HepG2 (cell line): ENCODE data around the gene CD2AP. TPM values are rescaled to one million over a fixed set of nuclear protein-coding genes. Genes with fewer than 3 reads are reported as not detected.

Source experiments
- ATF2 ChIP-seq: sonication (generic); formaldehyde crosslinking; IDR thresholded peaks from 2 replicates; pipeline ENCODE4 v1.4.0; 2020; ENCODE audit warnings: missing genetic modification reagents
- CSRNP2 ChIP-seq: sonication (generic); formaldehyde crosslinking; conservative IDR thresholded peaks from 2 replicates; pipeline ENCODE4 v1.8.0; 2022; ENCODE audit warnings: low read depth, missing genetic modification reagents
- FUBP1 ChIP-seq: sonication (generic); formaldehyde crosslinking; IDR thresholded peaks from 2 replicates; pipeline ENCODE4 v1.5.1; 2020; ENCODE audit warnings: missing genetic modification reagents, mild to moderate bottlenecking, borderline replicate concordance
- GPBP1L1 ChIP-seq: sonication (generic); formaldehyde crosslinking; IDR thresholded peaks from 2 replicates; pipeline ENCODE4 v1.5.0; 2020; ENCODE audit warnings: mild to moderate bottlenecking, missing genetic modification reagents
- MNT ChIP-seq: fragments of 450-650 bp; IDR thresholded peaks from 2 replicates; pipeline ENCODE4 v1.6.1; 2016
- SAP130 ChIP-seq: IDR thresholded peaks from 2 replicates; pipeline ENCODE4 v1.6.1; 2016; ENCODE audit warnings: low read depth
- TCF7 ChIP-seq: sonication (generic); IDR thresholded peaks from 2 replicates; pipeline ENCODE4 v1.6.1; 2016; ENCODE audit warnings: antibody characterized with exemption, low read depth
- TFDP1 ChIP-seq: IDR thresholded peaks from 2 replicates; pipeline ENCODE4 v1.6.1; 2016; ENCODE audit warnings: missing compliant biosample characterization, missing genetic modification reagents, borderline replicate concordance
- ZBTB25 ChIP-seq: IDR thresholded peaks from 2 replicates; pipeline ENCODE4 v1.6.1; 2018; ENCODE audit warnings: missing genetic modification reagents
- ZBTB38 ChIP-seq: sonication (generic); formaldehyde crosslinking; IDR thresholded peaks from 2 replicates; pipeline ENCODE4 v1.5.1; 2020; ENCODE audit warnings: mild to moderate bottlenecking, missing genetic modification reagents
- polyA plus RNA-seq, 8 experiments: library from polyadenylated mRNA; depleted of rRNA in 3 of 8; stranded (reverse) in 7 of 8; unstranded in 1 of 8; fragments of >200 nt; fragmentation: Illumina TruSeq in 4 of 8; extraction: Trizol in 4 of 8; gene quantifications; 2 replicates each; pipeline versions ENCODE4 v1.2.1 to v1.2.3, GENCODE V29; 2011 to 2016; ENCODE audit warnings: low read depth in 4 of 8, missing spikeins in 1 of 8, mixed read lengths in 1 of 8; ENCODE audit not compliant: insufficient read depth in 1 of 8
- total RNA-seq, 5 experiments: library from RNA; depleted of rRNA; stranded (reverse); fragments of >200 nt; fragmentation: Illumina TruSeq; extraction: Trizol; gene quantifications; 2 replicates each; pipeline ENCODE4 v1.2.3, GENCODE V29; 2016; ENCODE audit warnings: low read depth in 1 of 5
- TF ChIP-seq, protein P1 (sequence below): sonication (generic); formaldehyde crosslinking; IDR thresholded peaks from 2 replicates; pipeline ENCODE4 v1.8.0; 2022; ENCODE audit warnings: mild to moderate bottlenecking, missing genetic modification reagents, moderate library complexity
- TF ChIP-seq, protein P2 (sequence below): sonication (generic); formaldehyde crosslinking; IDR thresholded peaks from 2 replicates; pipeline ENCODE4 v1.8.0; 2022; ENCODE audit warnings: mild to moderate bottlenecking, missing genetic modification reagents; ENCODE audit not compliant: insufficient replicate concordance

The CD2AP gene
- total and polyA plus RNA-seq, 2 of the 13 experiments (the other 11 are each of a cell fraction or from before 2014, with no cell fraction given) = 8.6 to 31.9 TPM

DNA sequence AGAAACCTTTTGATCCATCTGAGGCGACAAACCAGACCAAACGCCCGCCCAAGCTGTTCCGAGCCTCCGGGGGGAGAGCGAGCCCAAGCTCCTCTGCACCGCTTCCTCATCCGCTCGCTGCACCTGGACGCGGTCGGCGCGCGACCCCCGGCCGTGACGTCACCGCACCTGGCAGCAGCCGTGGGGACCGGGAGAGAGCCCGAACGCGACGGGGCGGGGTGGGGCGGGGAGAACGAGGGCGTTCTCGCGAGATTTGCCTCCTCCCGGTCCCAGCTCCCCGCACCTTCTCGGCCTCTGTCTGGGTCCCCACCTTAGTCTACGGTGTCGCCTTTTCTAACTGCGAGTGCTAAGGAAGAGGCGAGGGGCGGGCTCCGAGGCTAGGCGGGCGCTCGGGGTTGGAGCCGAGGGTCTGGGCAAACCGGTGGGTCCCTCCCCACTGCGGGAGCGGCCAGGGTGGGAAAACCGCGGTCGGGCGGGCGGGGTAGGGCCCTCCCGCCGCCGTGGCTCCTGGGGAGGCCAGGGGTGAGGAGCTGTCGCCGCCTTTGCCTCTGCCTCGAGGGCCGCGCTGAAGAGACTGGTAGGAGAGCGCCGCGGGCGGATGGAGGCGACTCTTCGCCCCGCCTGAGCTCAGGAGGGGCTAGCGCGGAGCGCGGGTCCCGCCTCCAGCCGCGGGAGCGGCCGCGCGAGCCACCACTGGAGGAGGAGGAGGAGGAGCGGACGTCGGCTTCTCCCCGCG, at the start of gene CD2AP (continued):
- TF ChIP-seq TCF7 (no peak), CSRNP2 (CRISPR knock-in tag) (peak; percentile 62; the same call in 1 of the 2 replicates), ZBTB25 (CRISPR knock-in tag) (peak; percentile 58; the same call in 1 of the 2 replicates), ZBTB38 (CRISPR knock-in tag) (peak; percentile 15; the same call in 1 of the 2 replicates), FUBP1 (CRISPR knock-in tag) (no peak), GPBP1L1 (CRISPR knock-in tag) (no peak), MNT (no peak), ATF2 (CRISPR knock-in tag) (peak; percentile 97), TFDP1 (peak; percentile 54; the same call in 1 of the 2 replicates), SAP130 (CRISPR knock-in tag) (peak; percentile 86)
- TF ChIP-seq, protein P1, sequence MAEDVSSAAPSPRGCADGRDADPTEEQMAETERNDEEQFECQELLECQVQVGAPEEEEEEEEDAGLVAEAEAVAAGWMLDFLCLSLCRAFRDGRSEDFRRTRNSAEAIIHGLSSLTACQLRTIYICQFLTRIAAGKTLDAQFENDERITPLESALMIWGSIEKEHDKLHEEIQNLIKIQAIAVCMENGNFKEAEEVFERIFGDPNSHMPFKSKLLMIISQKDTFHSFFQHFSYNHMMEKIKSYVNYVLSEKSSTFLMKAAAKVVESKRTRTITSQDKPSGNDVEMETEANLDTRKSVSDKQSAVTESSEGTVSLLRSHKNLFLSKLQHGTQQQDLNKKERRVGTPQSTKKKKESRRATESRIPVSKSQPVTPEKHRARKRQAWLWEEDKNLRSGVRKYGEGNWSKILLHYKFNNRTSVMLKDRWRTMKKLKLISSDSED (CRISPR knock-in tag) = no peak
- TF ChIP-seq, protein P2, sequence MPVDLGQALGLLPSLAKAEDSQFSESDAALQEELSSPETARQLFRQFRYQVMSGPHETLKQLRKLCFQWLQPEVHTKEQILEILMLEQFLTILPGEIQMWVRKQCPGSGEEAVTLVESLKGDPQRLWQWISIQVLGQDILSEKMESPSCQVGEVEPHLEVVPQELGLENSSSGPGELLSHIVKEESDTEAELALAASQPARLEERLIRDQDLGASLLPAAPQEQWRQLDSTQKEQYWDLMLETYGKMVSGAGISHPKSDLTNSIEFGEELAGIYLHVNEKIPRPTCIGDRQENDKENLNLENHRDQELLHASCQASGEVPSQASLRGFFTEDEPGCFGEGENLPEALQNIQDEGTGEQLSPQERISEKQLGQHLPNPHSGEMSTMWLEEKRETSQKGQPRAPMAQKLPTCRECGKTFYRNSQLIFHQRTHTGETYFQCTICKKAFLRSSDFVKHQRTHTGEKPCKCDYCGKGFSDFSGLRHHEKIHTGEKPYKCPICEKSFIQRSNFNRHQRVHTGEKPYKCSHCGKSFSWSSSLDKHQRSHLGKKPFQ (CRISPR knock-in tag) = no peak
